H9 (cell line): ENCODE results near the gene MYL10. TPM values are rescaled to one million over a fixed set of nuclear protein-coding genes. Genes with fewer than 3 reads are reported as not detected.

Experiments
- DNase-seq: peaks from one replicate; pipeline ENCODE4 v3.0.0-alpha.2; 2017
- H2AFZ ChIP-seq: one replicate; pipeline ENCODE4 v1.6.1; 2013; ENCODE audit warnings: mild to moderate bottlenecking, low read length, control low read depth, moderate library complexity
- H2AK5ac ChIP-seq: 2 replicates; pipeline ENCODE4 v1.6.1; 2013; ENCODE audit warnings: low read length, control low read depth, mixed read lengths; ENCODE audit not compliant: insufficient read length
- H2BK120ac ChIP-seq: one replicate; pipeline ENCODE4 v1.6.1; 2013; ENCODE audit warnings: low read depth, mild to moderate bottlenecking, low read length, control low read depth, inconsistent platforms; ENCODE audit not compliant: poor library complexity, severe bottlenecking
- H2BK12ac ChIP-seq: 2 replicates; pipeline ENCODE4 v1.6.1; 2013; ENCODE audit warnings: low read length, control low read depth, mixed read lengths, low read depth; ENCODE audit not compliant: insufficient read length
- H2BK15ac ChIP-seq: 2 replicates; pipeline ENCODE4 v1.6.1; 2013; ENCODE audit warnings: low read depth, low read length, control low read depth
- H2BK20ac ChIP-seq: one replicate; pipeline ENCODE4 v1.6.1; 2013; ENCODE audit warnings: low read depth, mild to moderate bottlenecking, low read length, control low read depth, inconsistent platforms; ENCODE audit not compliant: poor library complexity, severe bottlenecking
- H2BK5ac ChIP-seq: 2 replicates; pipeline ENCODE4 v1.6.1; 2013; ENCODE audit warnings: low read length, control low read depth, mixed read lengths; ENCODE audit not compliant: insufficient read length
- H3K14ac ChIP-seq: 2 replicates; pipeline ENCODE4 v1.6.1; 2013; ENCODE audit warnings: low read length, control low read depth; ENCODE audit not compliant: insufficient read depth
- H3K18ac ChIP-seq: 2 replicates; pipeline ENCODE4 v1.6.1; 2013; ENCODE audit warnings: low read depth, mild to moderate bottlenecking, mixed read lengths, low read length, control low read depth; ENCODE audit not compliant: insufficient read length
- H3K23ac ChIP-seq: 2 replicates; pipeline ENCODE4 v1.6.1; 2013; ENCODE audit warnings: low read length, control low read depth, mixed read lengths, low read depth; ENCODE audit not compliant: insufficient read length
- H3K23me2 ChIP-seq: 2 replicates; pipeline ENCODE4 v1.6.1; 2013; ENCODE audit warnings: low read depth, mild to moderate bottlenecking, mixed read lengths, low read length, control low read depth; ENCODE audit not compliant: insufficient read length, poor library complexity, severe bottlenecking
- H3K27ac ChIP-seq: 2 replicates; pipeline ENCODE4 v1.5.1; 2013; ENCODE audit warnings: low read length, control low read depth, mixed read lengths, low read depth; ENCODE audit not compliant: insufficient read length
- H3K27me3 ChIP-seq: 2 replicates; pipeline ENCODE4 v1.6.1; 2013; ENCODE audit warnings: low read length, control low read depth, inconsistent platforms; ENCODE audit not compliant: insufficient read depth
- H3K4ac ChIP-seq: 2 replicates; pipeline ENCODE4 v1.6.1; 2013; ENCODE audit warnings: low read depth, mild to moderate bottlenecking, control low read depth, inconsistent platforms, low read length, moderate library complexity
- H3K4me1 ChIP-seq: 2 replicates; pipeline ENCODE4 v1.6.1; 2013; ENCODE audit warnings: low read length, control low read depth, inconsistent platforms; ENCODE audit not compliant: insufficient read depth
- H3K4me2 ChIP-seq: 2 replicates; pipeline ENCODE4 v1.6.1; 2013; ENCODE audit warnings: low read length, control low read depth, mixed read lengths; ENCODE audit not compliant: insufficient read length, insufficient read depth
- H3K56ac ChIP-seq: 2 replicates; pipeline ENCODE4 v1.6.1; 2013; ENCODE audit warnings: low read depth, mild to moderate bottlenecking, mixed read lengths, low read length, control low read depth; ENCODE audit not compliant: insufficient read length
- H3K79me1 ChIP-seq: 2 replicates; pipeline ENCODE4 v1.6.1; 2013; ENCODE audit warnings: low read depth, mild to moderate bottlenecking, moderate library complexity, low read length, control low read depth, inconsistent platforms; ENCODE audit not compliant: insufficient read depth, poor library complexity, severe bottlenecking
- H3K79me2 ChIP-seq: 2 replicates; pipeline ENCODE4 v1.6.1; 2013; ENCODE audit warnings: low read length, control low read depth, inconsistent platforms; ENCODE audit not compliant: insufficient read depth
- H3K9ac ChIP-seq: 2 replicates; pipeline ENCODE4 v1.6.1; 2013; ENCODE audit warnings: low read length, control low read depth, mixed read lengths; ENCODE audit not compliant: insufficient read length; ENCODE audit errors: extremely low read depth
- H3K9me3 ChIP-seq: one replicate; pipeline ENCODE4 v1.6.1; 2013; ENCODE audit warnings: low read depth, low read length, inconsistent platforms; ENCODE audit not compliant: control insufficient read depth
- H3T11ph ChIP-seq: one replicate; pipeline ENCODE4 v1.6.1; 2013; ENCODE audit warnings: mild to moderate bottlenecking, low read length, control low read depth, inconsistent platforms
- H4K20me1 ChIP-seq: one replicate; pipeline ENCODE4 v1.6.1; 2013; ENCODE audit not compliant: control insufficient read depth, insufficient read length, insufficient read depth
- H4K5ac ChIP-seq: 2 replicates; pipeline ENCODE4 v1.6.1; 2013; ENCODE audit warnings: low read depth, mild to moderate bottlenecking, mixed read lengths, low read length, control low read depth; ENCODE audit not compliant: insufficient read length
- H4K8ac ChIP-seq: replicated peaks from 2 replicates; pipeline ENCODE4 v1.6.1; 2013; ENCODE audit warnings: low read length, control low read depth, mixed read lengths, low read depth; ENCODE audit not compliant: insufficient read length
- H4K91ac ChIP-seq: 2 replicates; pipeline ENCODE4 v1.6.1; 2013; ENCODE audit warnings: low read depth, mild to moderate bottlenecking, moderate library complexity, mixed read lengths, low read length, control low read depth; ENCODE audit not compliant: insufficient read length
- H3K27ac Mint-ChIP-seq, 3 experiments: 2 replicates in 2 of 3; 3 replicates in 1 of 3; pipeline ENCODE4 v1.8.0; 2020 to 2021; ENCODE audit warnings: mixed read lengths in 3 of 3, mild to moderate bottlenecking in 1 of 3, moderate library complexity in 1 of 3
- H3K27me3 Mint-ChIP-seq: 2 replicates; pipeline ENCODE4 v1.8.0; 2021; ENCODE audit warnings: low read depth, mild to moderate bottlenecking, moderate library complexity, mixed read lengths
- H3K36me3 Mint-ChIP-seq, 3 experiments: 2 replicates in 2 of 3; 3 replicates in 1 of 3; pipeline ENCODE4 v1.8.0; 2020 to 2021; ENCODE audit warnings: low read depth in 3 of 3, mixed read lengths in 3 of 3; ENCODE audit not compliant: insufficient read depth in 1 of 3
- H3K4me1 Mint-ChIP-seq, 2 experiments: 2 replicates each; pipeline ENCODE4 v1.8.0; 2020; ENCODE audit warnings: mixed read lengths in 2 of 2
- H3K4me3 Mint-ChIP-seq, 2 experiments: 2 replicates in 1 of 2; 3 replicates in 1 of 2; pipeline ENCODE4 v1.8.0; 2020 to 2021; ENCODE audit warnings: mild to moderate bottlenecking in 2 of 2, mixed read lengths in 2 of 2, moderate library complexity in 1 of 2
- H3K9me3 Mint-ChIP-seq, 2 experiments: 2 replicates in 1 of 2; 3 replicates in 1 of 2; pipeline ENCODE4 v1.8.0; 2020; ENCODE audit warnings: mild to moderate bottlenecking in 2 of 2, mixed read lengths in 2 of 2, moderate library complexity in 1 of 2
- WGBS: extraction: QIAGEN DNeasy Blood & Tissue Kit; methylation state at CpG from one replicate; pipeline ENCODE4 v1.1.7; 2013; ENCODE audit warnings: missing lambda C conversion rate, low lambda C conversion rate, mixed read lengths; ENCODE audit not compliant: insufficient read length; ENCODE audit errors: extremely low coverage; 5-methylcytosine and 5-hydroxymethylcytosine counted together
- total RNA-seq: library from RNA; stranded (reverse); gene quantifications from 2 replicates; pipeline ENCODE4 v1.2.1, GENCODE V29; 2021
- TF ChIP-seq, protein P1 (sequence below): fragments of 200-600 bp; sonication (generic); conservative IDR thresholded peaks from 3 replicates; pipeline ENCODE4 v1.8.0; 2021; ENCODE audit warnings: antibody characterized with exemption, mild to moderate bottlenecking

Gene MYL10
- total RNA-seq, 1 experiment from 2014 or later, result 0.50 TPM

GRCh38 chr7:101664893-101665471 is 35.9 kb upstream of the MYL10 start:
- Mint-ChIP-seq H3K4me3 (peak overlapping the region in 1 of 2 experiments; percentile 63; a peak in 3 of 5 replicates), H3K36me3 (peaks cover 0 to 4% (median 3%) of the 10 kb centered on the region in 3 experiments; a peak in 3 of 7 replicates), H3K27me3 (peaks cover 3% of the 10 kb centered on the region; the same call in 1 of the 2 replicates), H3K4me1 (peaks cover 24 to 29% of the 10 kb centered on the region in 2 experiments), H3K27ac (peak overlapping the region; percentile 75 to 95 (median 90); a peak in 5 of 7 replicates), H3K9me3 (peaks cover 4% of the 10 kb centered on the region in 2 experiments)
- H3K79me2 ChIP-seq, result no peaks in the 10 kb centered on the region
- H3K9me3 ChIP-seq, result no peaks in the 10 kb centered on the region
- no peak overlapping the region for H3K4ac ChIP-seq
- H4K91ac ChIP-seq, result no peak overlapping the region
- no peak overlapping the region for H4K8ac ChIP-seq
- H2BK12ac ChIP-seq, result peak overlapping the region; percentile 85
- no peak overlapping the region for H3K9ac ChIP-seq
- H2BK20ac ChIP-seq, result peak overlapping the region; percentile 65
- no peak overlapping the region for H3K23ac ChIP-seq
- WGBS, result no CpG with 5 or more reads among the region's 10 CpGs
- H2BK120ac ChIP-seq, result no peak overlapping the region
- H2AK5ac ChIP-seq, result no peak overlapping the region
- no peak overlapping the region for H3K27ac ChIP-seq
- TF ChIP-seq, protein P1, sequence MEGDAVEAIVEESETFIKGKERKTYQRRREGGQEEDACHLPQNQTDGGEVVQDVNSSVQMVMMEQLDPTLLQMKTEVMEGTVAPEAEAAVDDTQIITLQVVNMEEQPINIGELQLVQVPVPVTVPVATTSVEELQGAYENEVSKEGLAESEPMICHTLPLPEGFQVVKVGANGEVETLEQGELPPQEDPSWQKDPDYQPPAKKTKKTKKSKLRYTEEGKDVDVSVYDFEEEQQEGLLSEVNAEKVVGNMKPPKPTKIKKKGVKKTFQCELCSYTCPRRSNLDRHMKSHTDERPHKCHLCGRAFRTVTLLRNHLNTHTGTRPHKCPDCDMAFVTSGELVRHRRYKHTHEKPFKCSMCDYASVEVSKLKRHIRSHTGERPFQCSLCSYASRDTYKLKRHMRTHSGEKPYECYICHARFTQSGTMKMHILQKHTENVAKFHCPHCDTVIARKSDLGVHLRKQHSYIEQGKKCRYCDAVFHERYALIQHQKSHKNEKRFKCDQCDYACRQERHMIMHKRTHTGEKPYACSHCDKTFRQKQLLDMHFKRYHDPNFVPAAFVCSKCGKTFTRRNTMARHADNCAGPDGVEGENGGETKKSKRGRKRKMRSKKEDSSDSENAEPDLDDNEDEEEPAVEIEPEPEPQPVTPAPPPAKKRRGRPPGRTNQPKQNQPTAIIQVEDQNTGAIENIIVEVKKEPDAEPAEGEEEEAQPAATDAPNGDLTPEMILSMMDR, result no peak
- H4K20me1 ChIP-seq, result no peaks in the 10 kb centered on the region
- H4K5ac ChIP-seq, result no peak overlapping the region
- H3K23me2 ChIP-seq, result no peaks in the 10 kb centered on the region
- peak overlapping the region; percentile 18 for H3K4me2 ChIP-seq
- H3K56ac ChIP-seq, result no peak overlapping the region
- peak overlapping the region; percentile 53; the same call in 1 of the 2 replicates for H3K14ac ChIP-seq
- no peaks in the 10 kb centered on the region for H3K27me3 ChIP-seq
- H3K4me1 ChIP-seq, result no peaks in the 10 kb centered on the region; the same call in 1 of the 2 replicates
- no peak for DNase-seq
- H2BK5ac ChIP-seq, result no peak overlapping the region
- H2AFZ ChIP-seq, result no peak overlapping the region
- H3T11ph ChIP-seq, result no peak overlapping the region
- peak overlapping the region; percentile 73 for H3K18ac ChIP-seq
- no peak overlapping the region for H2BK15ac ChIP-seq
- H3K79me1 ChIP-seq, result no peaks in the 10 kb centered on the region
